Memory B cell (primary cell): Measurements from ENCODE around the gene MS4A4A.
A peak's percentile ranks its signal among the peaks of the same experiment; 100 is the strongest.

ENCODE experiments used
- ATAC-seq: fragments of 150-1000 bp; cut with Tn5 transposase; 2 replicates; pipeline ENCODE4 v1.10.0; 2021; ENCODE audit warnings: low read depth, mild to moderate bottlenecking, moderate library complexity
- DNase-seq, 2 donors: peaks; one replicate each; pipeline ENCODE4 v3.0.0; 2022; ENCODE audit warnings: low spot score in 2 of 2
- H3K27ac Mint-ChIP-seq: one replicate; pipeline ENCODE4 v1.8.0; 2022; ENCODE audit warnings: mild to moderate bottlenecking, moderate library complexity, mixed read lengths
- H3K27me3 Mint-ChIP-seq: one replicate; pipeline ENCODE4 v1.8.0; 2022; ENCODE audit warnings: mixed read lengths
- H3K36me3 Mint-ChIP-seq: one replicate; pipeline ENCODE4 v1.8.0; 2022; ENCODE audit warnings: mild to moderate bottlenecking, mixed read lengths
- H3K4me1 Mint-ChIP-seq: one replicate; pipeline ENCODE4 v1.8.0; 2022; ENCODE audit warnings: mixed read lengths
- H3K4me3 Mint-ChIP-seq: one replicate; pipeline ENCODE4 v1.8.0; 2022; ENCODE audit warnings: mild to moderate bottlenecking, moderate library complexity, mixed read lengths
- H3K9me3 Mint-ChIP-seq: one replicate; pipeline ENCODE4 v1.8.0; 2022; ENCODE audit warnings: mixed read lengths

The MS4A4A gene

GRCh38 chr11:60348116-60348515, 67.7 kb downstream of the MS4A4A start:
- H3K27ac Mint-ChIP-seq, result no peak overlapping the region
- no peak overlapping the region for H3K4me3 Mint-ChIP-seq
- no peaks in the 10 kb centered on the region for H3K9me3 Mint-ChIP-seq
- no peak for DNase-seq
- peaks cover 6% of the 10 kb centered on the region for H3K4me1 Mint-ChIP-seq
- no peaks in the 10 kb centered on the region for H3K27me3 Mint-ChIP-seq
- H3K36me3 Mint-ChIP-seq, result no peaks in the 10 kb centered on the region
- peak; percentile 47 for ATAC-seq

GRCh38 chr11:60349990-60350389, 69.5 kb downstream of the MS4A4A start:
- ATAC-seq (no peak), DNase-seq (no peak)
- Mint-ChIP-seq H3K36me3 (peaks cover 8% of the 10 kb centered on the region), H3K9me3 (peaks cover 8% of the 10 kb centered on the region), H3K4me3 (no peak overlapping the region), H3K27me3 (no peaks in the 10 kb centered on the region), H3K27ac (no peak overlapping the region), H3K4me1 (peaks cover 6% of the 10 kb centered on the region)

GRCh38 chr11:60357771-60358170, 77.3 kb downstream of the MS4A4A start:
- ATAC-seq (peak; percentile 90), DNase-seq (peak in 1 of 2 donors; percentile 47)
- Mint-ChIP-seq H3K27me3 (no peaks in the 10 kb centered on the region), H3K36me3 (peaks cover 13% of the 10 kb centered on the region), H3K27ac (peak overlapping the region; percentile 21), H3K4me1 (peaks cover 11% of the 10 kb centered on the region), H3K4me3 (peak overlapping the region; percentile 3), H3K9me3 (peaks cover 9% of the 10 kb centered on the region)
